GM21367 (cell line): ENCODE measurements around the gene DMRTC2.

Source experiments
- ATAC-seq: cut with Tn5 transposase; IDR thresholded peaks from one replicate; pipeline ENCODE4 v1.9.1; 2021; ENCODE audit not compliant: unreplicated experiment

DMRTC2 gene

GRCh38 chr19:41845001-41845050 is at the start of gene DMRTC2:
Gene DMRTC2 (plus strand): TSS chr19:41845042. CDS start chr19:41847429, 2,387 bp downstream.
- no peak for ATAC-seq

- ATAC-seq, result no peak
These were observed 48.5 kb upstream of the DMRTC2 start, which contains the start of gene CEACAM3 for GRCh38 chr19:41796362-41796761. Gene CEACAM3 (plus strand): TSS chr19:41796587. CDS start chr19:41796678, 91 bp downstream.

- no peak for ATAC-seq
These were observed 47.9 kb upstream of the DMRTC2 start for GRCh38 chr19:41796901-41797300.

GRCh38 chr19:41799444-41800000 is 45.3 kb upstream of the DMRTC2 start:
- no peak for ATAC-seq

- no peak for ATAC-seq
These were observed 43.8 kb upstream of the DMRTC2 start for GRCh38 chr19:41801031-41801430.

- ATAC-seq, result no peak
These were observed 43.0 kb upstream of the DMRTC2 start for GRCh38 chr19:41801792-41802211.

- no peak for ATAC-seq
These were observed 42.1 kb upstream of the DMRTC2 start for GRCh38 chr19:41802770-41803169.

- no peak for ATAC-seq
These were observed 40.5 kb upstream of the DMRTC2 start for GRCh38 chr19:41804336-41804735.

- ATAC-seq, result no peak
These were observed 37.7 kb upstream of the DMRTC2 start for GRCh38 chr19:41807176-41807575.

GRCh38 chr19:41808663-41809566 is 35.9 kb upstream of the DMRTC2 start:
- no peak for ATAC-seq

- no peak for ATAC-seq
These were observed 34.5 kb upstream of the DMRTC2 start for GRCh38 chr19:41810301-41810700.

- no peak for ATAC-seq
These were observed 33.8 kb upstream of the DMRTC2 start for GRCh38 chr19:41811036-41811435.

GRCh38 chr19:41811981-41812380 is 32.9 kb upstream of the DMRTC2 start:
- no peak for ATAC-seq

- ATAC-seq, result no peak
These were observed 30.9 kb upstream of the DMRTC2 start for GRCh38 chr19:41813911-41814310.

- ATAC-seq, result no peak
These were observed 29.5 kb upstream of the DMRTC2 start for GRCh38 chr19:41815301-41815700.

GRCh38 chr19:41816761-41817160 is 28.1 kb upstream of the DMRTC2 start:
- ATAC-seq, result no peak

GRCh38 chr19:41821003-41821735 is 23.7 kb upstream of the DMRTC2 start:
- no peak for ATAC-seq

GRCh38 chr19:41837981-41838708 is 6.7 kb upstream of the DMRTC2 start:
- no peak for ATAC-seq

- no peak for ATAC-seq
These were observed 5.6 kb upstream of the DMRTC2 start for GRCh38 chr19:41839211-41839610.

- ATAC-seq, result no peak
These were observed 1.5 kb upstream of the DMRTC2 start for GRCh38 chr19:41843371-41843770.

- no peak for ATAC-seq
These were observed 241 bp upstream of the DMRTC2 start, which contains the start of gene LYPD4 for GRCh38 chr19:41844601-41845000. Gene LYPD4 (minus strand): TSS chr19:41844683. CDS start chr19:41839285, 5,398 bp downstream.
